Measurements from ENCODE around the gene NISCH. TPM values are rescaled to one million over a fixed set of nuclear protein-coding genes. Genes with fewer than 3 reads are reported as not detected.
"Not testable (repeated sequence)": the region's sequence is repeated elsewhere in the genome, so short reads cannot be mapped to it uniquely, and the experiment has no call there.

The NISCH gene
- total RNA-seq, 1 donor from 2014 or later: 63.9 TPM

- DNase-seq (ENCODE audit: low read depth): peak; percentile 26
These were observed 70.5 kb downstream of the NISCH start for GRCh38 chr3:52525680-52526561.

DNA sequence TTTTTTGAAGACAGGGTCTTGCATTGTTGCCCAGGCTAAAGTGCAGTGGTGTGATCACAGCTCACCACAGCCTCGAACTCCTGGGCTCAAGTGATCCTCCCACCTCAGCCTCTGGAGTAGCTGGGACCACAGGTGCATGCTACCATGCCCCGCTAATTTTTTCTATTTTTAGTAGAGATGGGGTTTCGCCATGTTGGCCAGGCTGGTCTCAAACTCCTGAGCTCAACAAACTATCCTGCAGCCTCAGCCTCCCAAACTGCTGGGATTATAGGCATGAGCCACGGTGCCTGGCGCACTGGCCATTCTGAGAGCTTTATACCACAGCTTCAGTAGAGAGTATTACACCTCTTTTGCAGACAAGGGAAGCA, 71.3 kb downstream of the NISCH start:
- DNase-seq (ENCODE audit: low read depth): not testable (repeated sequence)

DNA sequence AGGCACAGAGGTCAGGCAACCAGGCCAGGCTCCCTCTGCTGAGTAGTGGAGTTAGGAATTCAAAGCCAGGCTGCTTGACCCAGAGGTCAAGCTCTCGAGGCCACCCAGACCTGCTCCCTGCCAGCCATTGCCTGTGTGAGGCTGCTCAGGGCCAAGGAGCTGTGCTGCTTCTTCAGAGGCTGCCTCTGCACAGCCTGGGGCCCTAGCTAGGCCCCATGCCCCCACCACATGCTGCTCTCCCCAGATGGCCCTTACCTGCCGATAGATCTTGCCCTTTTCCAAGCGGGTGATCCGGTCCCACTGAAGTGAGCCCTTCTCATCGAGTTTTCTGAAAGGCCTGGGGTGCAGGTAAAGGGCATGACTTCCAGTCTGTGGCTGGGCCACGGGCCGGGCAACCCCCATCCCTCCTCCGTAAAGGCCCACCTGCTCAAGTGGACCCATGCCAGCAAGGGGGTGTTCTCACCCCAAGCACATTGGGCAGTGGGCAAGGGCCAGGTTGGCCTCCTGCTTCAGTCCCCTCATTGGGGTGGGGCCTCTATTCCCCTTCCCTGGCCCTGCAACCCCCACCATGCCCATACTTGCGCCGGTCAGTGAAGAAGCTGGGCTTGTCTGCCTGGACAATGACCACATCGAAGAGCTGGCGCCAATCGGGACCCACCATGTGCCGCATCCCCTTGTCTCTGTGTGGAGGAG, 71.8 kb downstream of the NISCH start:
- DNase-seq (ENCODE audit: low read depth): no peak

DNA sequence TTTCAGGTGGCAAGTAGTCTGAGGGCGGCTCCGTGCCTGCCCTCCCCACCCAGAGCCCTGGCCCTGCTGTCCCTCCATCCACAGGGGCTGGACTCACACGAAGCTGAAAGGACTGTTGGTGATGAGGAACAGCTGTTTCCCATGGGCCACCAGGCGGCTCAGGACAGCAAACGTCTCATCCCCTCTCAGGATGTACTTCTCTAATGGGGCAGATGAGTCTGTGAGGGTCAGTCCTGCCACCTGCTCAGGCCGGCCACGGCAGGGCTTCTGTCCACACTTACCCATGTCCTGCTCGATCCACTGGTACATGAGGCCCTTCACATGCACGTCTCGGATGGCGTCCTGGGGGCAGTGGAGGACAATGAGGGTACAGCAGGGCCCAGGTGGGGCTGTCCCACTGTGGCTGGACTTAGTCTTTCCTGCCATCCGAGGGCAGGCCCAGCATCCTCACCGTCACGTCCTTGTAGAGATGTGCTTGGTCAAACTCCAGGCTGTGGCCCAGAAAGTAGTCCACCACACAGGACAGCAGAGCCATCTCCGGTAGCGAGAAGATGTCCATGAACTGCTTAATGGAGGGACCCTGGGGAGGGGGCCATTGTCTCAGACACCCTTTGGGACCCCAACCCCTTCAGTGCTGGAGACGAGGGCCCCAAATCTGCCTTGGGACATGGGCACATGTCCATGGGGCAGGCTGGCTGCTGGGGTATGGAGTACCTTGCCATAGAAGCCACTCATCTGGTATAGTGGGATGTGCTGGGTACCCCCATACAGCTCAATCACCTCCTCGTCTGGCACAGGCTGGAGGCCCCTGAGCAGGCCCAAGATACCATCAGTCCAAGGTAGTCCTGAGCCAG, 72.6 kb downstream of the NISCH start:
- DNase-seq (ENCODE audit: low read depth): peak; percentile 23

DNA sequence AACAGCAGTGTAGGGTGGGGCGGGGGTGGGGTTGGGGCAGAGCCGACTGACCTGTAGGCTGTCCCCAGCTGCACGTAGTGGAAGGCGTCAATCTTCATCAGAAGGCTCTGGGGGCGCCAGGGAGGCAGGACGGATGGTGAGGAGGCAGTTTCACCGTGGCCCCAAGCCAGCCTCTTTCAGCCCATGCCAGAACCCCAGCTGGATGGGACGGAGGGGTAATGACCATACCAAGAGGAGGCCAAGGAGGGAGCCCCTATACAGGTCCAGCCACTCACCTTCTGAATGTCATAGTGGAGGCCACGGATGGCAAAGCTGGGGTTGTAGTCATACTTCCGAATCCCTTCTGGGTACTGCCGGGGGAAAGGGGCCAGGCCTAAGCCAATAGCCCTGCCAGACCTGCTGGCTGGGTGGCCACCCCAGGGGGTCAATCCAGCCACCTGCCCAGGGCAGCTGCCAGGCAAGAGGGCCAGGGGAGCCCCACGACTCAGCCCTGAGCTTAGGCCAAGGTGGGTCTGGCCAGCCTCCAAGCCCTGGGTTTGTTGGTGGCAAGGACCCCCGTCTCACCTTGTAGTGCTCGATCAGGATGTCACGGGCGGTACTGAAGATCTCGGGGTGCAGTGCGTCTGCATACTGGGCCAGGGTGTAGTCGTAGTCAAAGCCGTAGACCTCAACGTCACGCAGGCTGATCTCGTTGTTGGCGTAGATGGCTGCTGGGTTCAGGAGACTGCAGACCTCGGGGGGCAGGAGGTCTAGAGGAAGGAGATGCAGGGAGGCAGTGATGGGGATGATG, 73.4 kb downstream of the NISCH start:
- no peak for DNase-seq (ENCODE audit: low read depth)

- DNase-seq (ENCODE audit: low read depth): no peak
These were observed 74.3 kb downstream of the NISCH start for GRCh38 chr3:52529376-52530333.

- no peak for DNase-seq (ENCODE audit: low read depth)
These were observed 75.8 kb downstream of the NISCH start for GRCh38 chr3:52530918-52531826.

GRCh38 chr3:52531860-52532516, 76.6 kb downstream of the NISCH start:
- no peak for DNase-seq (ENCODE audit: low read depth)

DNA sequence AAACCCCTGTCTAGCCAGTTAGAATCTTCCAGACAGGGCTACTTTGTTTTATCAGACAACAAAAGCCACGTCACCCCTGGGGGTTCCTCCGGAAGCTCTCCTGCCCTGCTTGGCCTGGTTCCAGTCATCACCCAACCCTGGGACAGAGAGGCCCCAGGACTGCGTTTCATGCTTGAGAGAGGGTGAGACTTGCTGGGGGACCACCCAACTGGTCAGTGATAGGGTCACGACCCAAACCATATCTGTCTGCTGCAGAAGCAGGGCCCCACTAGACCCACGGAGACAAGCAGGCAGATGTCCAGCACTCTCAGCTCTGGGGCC, 77.1 kb downstream of the NISCH start:
- DNase-seq (ENCODE audit: low read depth): no peak

- no peak for DNase-seq (ENCODE audit: low read depth)
These were observed 77.6 kb downstream of the NISCH start for GRCh38 chr3:52532838-52533622.

- peak; percentile 79 for DNase-seq (ENCODE audit: low read depth)
These were observed 78.3 kb downstream of the NISCH start, which contains the start of gene NT5DC2 for GRCh38 chr3:52533623-52534280. Gene NT5DC2 (minus strand): TSS chr3:52533857. CDS start chr3:52533737, 120 bp downstream.

DNA sequence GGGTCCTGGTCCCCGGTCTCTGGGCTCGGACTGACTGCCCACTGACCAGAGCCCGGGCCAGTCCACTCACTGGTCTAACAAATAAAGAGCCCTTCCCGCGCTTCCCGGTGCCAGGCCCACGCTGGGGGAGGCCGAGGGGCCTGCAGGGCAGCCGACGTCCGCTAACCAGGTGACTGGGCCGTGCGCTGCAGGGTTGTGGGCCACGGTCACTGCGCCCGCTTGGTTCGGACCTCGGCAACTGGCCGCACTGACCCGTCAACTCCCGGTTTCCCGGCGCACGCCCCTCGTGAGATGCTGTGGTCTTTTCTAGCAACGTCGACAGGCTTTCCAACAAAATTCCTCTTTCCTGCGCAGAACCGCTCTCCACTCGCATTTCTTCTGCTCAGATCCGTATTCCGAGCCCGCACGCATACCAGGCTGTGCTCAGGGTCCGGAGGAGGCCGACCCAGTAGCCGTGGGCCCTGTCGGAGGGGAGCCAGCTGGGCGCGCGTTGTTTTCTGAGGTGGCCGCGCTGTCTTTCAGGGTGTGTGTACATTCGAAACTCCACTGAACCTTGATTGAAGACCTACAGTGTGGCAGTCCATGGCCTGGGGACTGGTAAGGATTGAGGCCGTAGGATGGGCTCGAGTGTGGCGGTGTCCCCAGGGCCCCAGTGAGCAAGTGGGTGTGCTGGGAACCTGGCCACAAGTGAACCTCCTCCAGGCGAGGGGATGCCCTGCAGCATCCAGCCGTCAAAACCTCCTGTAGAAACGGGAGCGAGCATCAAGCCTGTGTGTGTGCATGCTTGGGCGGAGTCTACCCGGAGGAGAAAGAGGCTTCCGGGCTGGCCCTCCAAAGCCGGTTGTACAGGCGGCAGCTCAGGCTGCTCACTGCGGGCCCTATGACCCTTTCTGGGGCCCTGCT, 79.1 kb downstream of the NISCH start:
- no peak for DNase-seq (ENCODE audit: low read depth)

DNA sequence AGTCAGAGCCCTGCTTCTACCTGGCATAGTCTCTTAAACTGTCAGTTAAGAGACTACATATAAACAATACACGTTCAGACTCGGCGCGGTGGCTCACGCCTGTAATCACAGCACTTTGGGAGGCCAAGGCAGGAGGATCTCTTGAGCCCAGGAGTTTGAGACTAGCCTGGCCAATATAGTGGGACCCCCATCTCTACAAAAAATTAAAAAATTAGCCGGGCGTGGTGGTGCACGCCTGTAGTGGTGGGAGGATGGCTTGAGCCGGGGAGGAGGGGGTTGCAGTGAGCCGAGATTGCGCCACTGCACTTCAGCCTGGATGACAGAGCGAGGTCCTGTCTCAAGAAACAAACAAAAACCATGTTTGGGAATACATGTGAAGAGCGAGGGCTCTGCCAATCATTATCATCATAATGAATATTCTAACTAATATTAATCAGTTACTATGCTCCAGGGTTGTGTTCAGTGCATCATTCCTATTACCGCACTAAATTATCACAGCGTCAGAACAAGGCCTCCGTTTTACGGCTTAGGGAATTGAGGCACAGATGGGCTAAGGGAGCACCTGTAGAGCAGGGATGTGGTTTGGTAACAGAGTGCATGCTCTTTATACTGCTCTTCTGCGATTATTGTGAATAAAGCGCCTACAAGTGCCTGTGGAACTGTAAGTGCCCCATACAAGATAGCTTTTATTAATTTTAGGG, 80.2 kb downstream of the NISCH start:
- no peak for DNase-seq (ENCODE audit: low read depth)

DNA sequence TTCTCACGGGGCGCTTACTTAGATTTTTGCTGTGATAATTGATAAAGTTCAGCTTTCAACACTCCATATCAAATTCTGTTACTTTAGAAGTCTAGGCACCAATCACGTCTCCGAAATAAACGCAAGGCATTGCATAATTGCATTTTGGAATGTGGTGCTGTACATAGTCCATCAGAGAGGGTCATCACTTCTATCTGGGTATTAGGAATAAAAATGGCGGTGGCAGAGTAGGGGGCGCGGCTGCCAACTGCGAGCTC, 80.6 kb downstream of the NISCH start:
- no peak for DNase-seq (ENCODE audit: low read depth)

Measured in myocyte (in vitro differentiated cells).